ENCODE measurements around the gene GAA. TPM values are rescaled to one million over a fixed set of nuclear protein-coding genes. Genes with fewer than 3 reads are reported as not detected.

The GAA gene
- total RNA-seq, 1 experiment from 2014 or later, result 131 TPM

- Histone ChIP-seq H3K9me2 (ENCODE audit: insufficient read depth) (no peaks in the 10 kb centered on the region), H3K9ac (ENCODE audit: low read length) (peak overlapping the region; percentile 19; the same call in 1 of the 2 replicates), H3K79me2 (ENCODE audit: insufficient read depth, low read length) (no peaks in the 10 kb centered on the region), H2AFZ (ENCODE audit: low read depth, low read length, poor library complexity, severe bottlenecking) (peak overlapping the region; percentile 76), H4K20me1 (ENCODE audit: insufficient read depth) (no peaks in the 10 kb centered on the region), H3K4me1 (ENCODE audit: control insufficient read depth in 1 of 2, insufficient read depth in 2 of 2, low read length in 2 of 2) (peaks cover 0 to 13% of the 10 kb centered on the region in 2 experiments; a peak in 2 of 4 replicates), H3K27me3 (ENCODE audit: insufficient read depth, low read length) (no peaks in the 10 kb centered on the region), H3K4me3 (replicated peaks in 1 of 2; ENCODE audit: low read depth in 1 of 2, low read length in 2 of 2) (peak overlapping the region in 1 of 2 experiments; percentile 43; a peak in 1 of 4 replicates), H3K36me3 (ENCODE audit: control insufficient read depth in 1 of 2, insufficient read depth in 2 of 2, low read length in 2 of 2) (no peaks in the 10 kb centered on the region), H3K9me3 (ENCODE audit: control insufficient read depth in 1 of 2, insufficient read depth in 1 of 2, low read depth in 1 of 2, low read length in 2 of 2) (no peaks in the 10 kb centered on the region), H3K4me2 (ENCODE audit: low read length) (peak overlapping the region; percentile 69), H3K27ac (ENCODE audit: low read depth, low read length) (no peak overlapping the region)
- ATAC-seq, result no peak
- ChIA-PET RAD21 (ENCODE audit: low non-redundant PET in 1 of 2, low total read pairs in 2 of 2, uncharacterized antibody in 2 of 2, unreplicated experiment in 2 of 2) (interaction anchor here (0.7 to 1.7 kb wide), 2 partner anchors 41 to 75 kb away, joined by 4 to 7 read pairs; no protein-coding TSS in a partner anchor), CTCF (interaction anchor here (0.6 to 2.0 kb wide), 11 partner anchors 10 to 344 kb away, joined by 3 to 11 read pairs (median 4); partner anchors contain the start of gene GAA), POLR2A (no interaction called here)
- no peak for DNase-seq (ENCODE audit: low read depth, low spot score)
- no peak for TF ChIP-seq SP1 (IDR thresholded peaks at IDR 0.05; ENCODE audit: low read depth)
- TF ChIP-seq ELF1 (IDR thresholded peaks at IDR 0.05; ENCODE audit: borderline replicate concordance, low read depth), result no peak
- no peak for TF ChIP-seq FOSL1 (IDR thresholded peaks at IDR 0.05; ENCODE audit: low read depth)
- TF ChIP-seq CBX3 (IDR thresholded peaks at IDR 0.05; ENCODE audit: low read depth), result no peak
- TF ChIP-seq MAX (IDR thresholded peaks at IDR 0.05), result no peak
- TF ChIP-seq ZFX (IDR thresholded peaks at IDR 0.05), result no peak
- TF ChIP-seq REST (IDR thresholded peaks at IDR 0.05; ENCODE audit: low read depth), result no peak
- no peak for TF ChIP-seq SIN3A (IDR thresholded peaks at IDR 0.05; ENCODE audit: low read depth)
- no peak for TF ChIP-seq CEBPB (IDR thresholded peaks at IDR 0.05; ENCODE audit: low read depth)
- no peak for TF ChIP-seq EZH2 (IDR thresholded peaks at IDR 0.05)
- BruUV-seq (replicated peaks), result no TSS peak
- intact Hi-C loops (cut with micrococcal nuclease), result loop anchor here (2.0 kb wide), 2 partner anchors 42 to 278 kb away; no protein-coding TSS in a partner anchor
Measured at GRCh38 chr17:80083136-80083661, 18.2 kb upstream of the GAA start.

All from HCT116 (cell line).